ENCODE measurements around the gene KIF26B.

Gene KIF26B

GRCh38 chr1:245462161-245462560 is 307.4 kb downstream of the KIF26B start:
- no peak for DNase-seq (ENCODE audit: low read depth in 2 of 2)

- DNase-seq (ENCODE audit: low read depth in 2 of 2), result no peak
Observed at GRCh38 chr1:245463392-245464165, 308.8 kb downstream of the KIF26B start.

- DNase-seq (ENCODE audit: low read depth in 2 of 2), result no peak
Observed at GRCh38 chr1:245464290-245464689, 309.5 kb downstream of the KIF26B start.

- DNase-seq (ENCODE audit: low read depth in 2 of 2), result no peak
Observed at GRCh38 chr1:245465666-245466065, 310.9 kb downstream of the KIF26B start.

- DNase-seq (ENCODE audit: low read depth in 2 of 2), result no peak
Observed at GRCh38 chr1:245466261-245466660, 311.5 kb downstream of the KIF26B start.

GRCh38 chr1:245467804-245468203 is 313.0 kb downstream of the KIF26B start:
- DNase-seq (ENCODE audit: low read depth in 2 of 2), result no peak

- no peak for DNase-seq (ENCODE audit: low read depth in 2 of 2)
Observed at GRCh38 chr1:245469006-245469405, 314.2 kb downstream of the KIF26B start.

- no peak for DNase-seq (ENCODE audit: low read depth in 2 of 2)
Observed at GRCh38 chr1:245469734-245470133, 314.9 kb downstream of the KIF26B start.

GRCh38 chr1:245475126-245475525 is 320.3 kb downstream of the KIF26B start:
- no peak for DNase-seq (ENCODE audit: low read depth in 2 of 2)

- DNase-seq (ENCODE audit: low read depth in 2 of 2), result no peak
Observed at GRCh38 chr1:245475961-245476516, 321.3 kb downstream of the KIF26B start.

GRCh38 chr1:245477941-245478340 is 323.2 kb downstream of the KIF26B start:
- DNase-seq (ENCODE audit: low read depth in 2 of 2), result no peak

- DNase-seq (ENCODE audit: low read depth in 2 of 2), result no peak
Observed at GRCh38 chr1:245480393-245481120, 325.8 kb downstream of the KIF26B start.

GRCh38 chr1:245481261-245481660 is 326.5 kb downstream of the KIF26B start:
- DNase-seq (ENCODE audit: low read depth in 2 of 2), result no peak

GRCh38 chr1:245483247-245483646 is 328.5 kb downstream of the KIF26B start:
- DNase-seq (ENCODE audit: low read depth in 2 of 2), result no peak

GRCh38 chr1:245484176-245484575 is 329.4 kb downstream of the KIF26B start:
- no peak for DNase-seq (ENCODE audit: low read depth in 2 of 2)

- no peak for DNase-seq (ENCODE audit: low read depth in 2 of 2)
Observed at GRCh38 chr1:245485996-245486395, 331.2 kb downstream of the KIF26B start.

- DNase-seq (ENCODE audit: low read depth in 2 of 2), result no peak
Observed at GRCh38 chr1:245486775-245487470, 332.1 kb downstream of the KIF26B start.

- DNase-seq (ENCODE audit: low read depth in 2 of 2), result no peak
Observed at GRCh38 chr1:245488346-245489129, 333.8 kb downstream of the KIF26B start.

GRCh38 chr1:245489838-245490237 is 335.1 kb downstream of the KIF26B start:
- no peak for DNase-seq (ENCODE audit: low read depth in 2 of 2)

GRCh38 chr1:245493029-245493428 is 338.2 kb downstream of the KIF26B start:
- DNase-seq (ENCODE audit: low read depth in 2 of 2), result no peak

- no peak for DNase-seq (ENCODE audit: low read depth in 2 of 2)
Observed at GRCh38 chr1:245495681-245496080, 340.9 kb downstream of the KIF26B start.
